CD1c-positive myeloid dendritic cell (primary cell): ENCODE measurements around the gene COL23A1.
"Not testable (repeated sequence)": the region's sequence is repeated elsewhere in the genome, so short reads cannot be mapped to it uniquely, and the experiment has no call there.

Experiments used
- DNase-seq: peaks from one replicate; pipeline ENCODE4 v3.0.0-alpha.2; 2016; ENCODE audit errors: extremely low spot score

The COL23A1 gene

DNA sequence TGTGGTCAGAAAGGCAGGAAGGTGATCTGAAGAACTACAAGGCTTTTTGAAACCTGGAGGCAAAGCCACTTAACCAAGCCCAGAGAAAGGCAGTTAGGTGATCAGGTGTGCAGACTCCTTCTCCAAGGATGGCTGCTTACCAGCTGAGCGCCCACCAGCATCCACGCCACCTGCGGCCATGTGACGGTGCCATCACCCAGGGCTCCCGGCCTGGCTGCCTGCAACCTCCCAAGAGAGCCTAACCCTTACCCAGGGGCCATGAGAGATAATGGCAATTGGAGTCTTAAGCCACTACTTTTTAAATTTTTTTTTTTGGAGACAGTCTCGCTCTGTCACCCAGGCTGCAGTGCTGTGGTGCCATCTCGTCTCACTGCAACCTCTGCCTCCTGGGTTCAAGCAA is 324.4 kb downstream of the COL23A1 start:
- DNase-seq, result no peak

DNA sequence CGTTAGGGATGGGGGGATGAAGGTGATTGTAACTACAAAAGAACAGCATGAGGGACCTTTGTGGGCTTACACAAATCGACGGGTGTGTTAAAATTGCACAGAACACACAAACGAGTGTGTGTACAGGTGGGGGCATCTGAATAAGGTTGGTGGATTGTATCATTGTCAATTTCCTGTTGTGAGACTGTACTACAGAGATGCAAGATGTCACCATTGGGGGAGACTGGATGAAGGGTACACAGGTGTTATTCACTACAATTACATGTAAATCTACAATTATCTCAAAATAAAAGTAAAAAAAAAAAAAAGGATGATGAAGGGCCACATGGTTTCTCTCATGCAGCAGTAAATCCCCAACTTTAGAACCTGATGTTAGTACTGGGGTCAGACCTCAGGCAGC is 326.1 kb downstream of the COL23A1 start:
- no peak for DNase-seq

DNA sequence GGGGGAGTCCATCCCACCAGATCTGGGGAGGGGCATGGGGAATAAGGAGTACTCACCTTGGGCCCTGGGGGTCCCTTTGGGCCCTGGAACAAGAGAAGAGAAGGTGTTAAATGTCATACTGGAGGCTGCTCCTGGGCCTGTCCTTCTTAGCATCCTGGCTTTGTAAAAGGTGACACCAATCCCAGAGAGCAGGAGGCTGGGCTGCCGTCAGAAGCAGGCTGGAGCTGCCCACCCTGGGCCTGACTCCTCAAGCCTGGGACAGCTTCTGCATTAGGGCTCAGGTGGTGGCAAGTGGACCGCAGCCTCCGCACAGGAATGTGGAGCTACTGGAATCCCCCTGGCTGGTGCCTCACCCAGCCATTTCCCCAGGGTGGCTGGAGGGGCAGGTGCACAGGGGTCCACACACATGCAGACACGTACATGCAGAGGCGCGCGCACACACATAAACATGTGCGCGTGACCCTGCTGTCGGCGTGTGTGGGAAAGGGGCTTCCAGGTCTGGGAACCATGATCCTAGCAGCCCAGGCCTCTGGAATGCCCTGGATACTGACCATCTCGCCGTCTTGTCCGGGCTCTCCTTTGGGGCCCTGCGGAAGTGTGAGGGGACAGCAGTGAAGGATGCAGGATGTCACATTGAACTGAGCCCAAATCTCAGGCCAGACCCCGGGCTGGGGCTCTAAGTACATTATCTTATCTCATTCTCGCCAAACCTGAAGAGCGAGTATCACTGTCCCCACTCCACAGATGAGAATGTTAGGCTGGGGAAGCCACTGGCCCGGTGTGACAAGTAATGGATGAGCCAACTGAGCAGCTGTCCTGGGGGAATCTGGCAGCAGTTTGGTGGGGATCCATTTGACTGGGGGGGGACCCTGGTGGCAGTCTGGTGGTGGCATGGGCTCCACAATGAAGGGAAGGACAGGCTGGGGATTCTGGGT is 328.3 kb downstream of the COL23A1 start:
- DNase-seq, result no peak

DNA sequence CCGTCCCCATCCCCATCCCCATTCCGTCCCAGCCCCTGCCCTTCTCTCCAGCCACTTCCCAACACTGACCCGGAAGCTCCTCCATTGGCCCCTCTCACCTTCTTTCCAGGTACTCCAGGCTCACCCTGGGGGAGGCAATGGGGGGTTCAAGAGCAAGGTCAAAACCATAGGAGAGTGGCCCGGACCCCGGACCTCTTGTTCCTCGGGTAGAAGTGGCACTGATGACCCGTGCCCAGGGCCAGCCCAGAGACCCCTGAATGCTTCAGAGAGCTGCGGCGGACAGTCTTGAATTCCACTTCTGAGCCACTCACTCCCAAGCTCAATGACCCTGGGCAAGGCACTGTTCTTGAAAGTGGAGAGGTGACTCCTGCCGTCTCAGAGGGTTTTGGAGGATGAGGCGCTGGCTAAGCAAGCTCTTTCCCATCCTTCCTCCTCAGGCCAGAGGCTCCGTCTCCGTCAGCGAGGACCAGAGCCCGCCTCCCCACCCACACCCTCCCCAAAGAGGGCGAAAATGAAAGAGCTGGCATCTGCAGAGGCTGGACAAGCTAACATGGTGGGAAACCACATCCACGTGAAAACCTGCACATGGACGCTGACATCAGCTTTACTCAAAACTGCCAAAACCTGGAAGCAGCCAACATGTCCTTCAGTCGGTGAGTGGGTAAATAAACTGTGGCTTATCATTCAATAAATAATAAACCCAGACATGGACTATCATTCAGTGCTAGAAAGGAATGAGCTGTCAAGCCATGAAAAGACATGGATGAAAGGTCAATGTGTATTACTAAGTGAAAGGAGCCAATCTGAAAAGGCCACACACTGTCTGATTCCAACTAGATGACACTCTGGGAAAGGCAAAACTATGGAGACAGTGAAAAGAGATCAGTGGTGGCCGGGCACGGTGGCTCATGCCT is 330.3 kb downstream of the COL23A1 start:
- DNase-seq, result no peak

DNA sequence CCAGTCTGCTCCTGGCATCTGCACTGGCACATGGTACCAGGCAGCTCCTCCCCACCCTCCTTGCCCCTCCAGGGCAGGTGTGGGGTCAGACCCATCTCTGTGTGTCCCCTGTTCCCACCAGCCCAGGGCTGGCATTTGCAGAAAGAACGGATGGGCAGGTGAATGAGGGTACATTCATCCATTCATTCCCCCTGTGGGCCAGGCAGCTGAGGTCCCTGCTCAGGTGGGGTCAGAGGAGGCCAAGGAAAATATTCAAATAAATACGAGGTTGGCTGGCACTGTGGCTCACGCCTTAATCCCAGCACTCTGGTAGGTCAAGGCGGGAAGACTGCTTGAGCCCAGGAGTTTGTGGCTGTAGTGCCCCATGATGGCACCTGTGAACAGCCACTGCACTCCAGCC is 332.5 kb downstream of the COL23A1 start:
- DNase-seq, result no peak

DNA sequence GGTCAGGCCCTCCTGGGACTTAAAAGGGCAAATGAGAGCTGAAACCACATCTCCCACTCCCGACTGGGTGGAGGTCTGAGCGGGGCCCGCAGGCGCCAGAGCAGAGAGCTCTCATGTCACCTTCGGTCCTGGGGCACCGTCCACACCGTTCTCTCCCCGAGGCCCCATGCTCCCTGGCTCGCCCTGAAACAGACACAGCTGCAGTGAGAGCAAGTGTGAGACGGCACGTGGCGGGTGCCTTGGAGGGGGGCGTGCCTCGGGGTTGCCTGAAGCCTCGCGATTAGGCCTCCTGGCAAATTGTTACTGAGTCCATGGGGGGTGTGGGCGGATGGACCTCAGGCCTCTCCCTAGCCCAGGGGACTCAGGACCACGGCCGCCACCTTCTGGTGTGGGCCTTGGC is 333.4 kb downstream of the COL23A1 start:
- DNase-seq, result no peak

DNA sequence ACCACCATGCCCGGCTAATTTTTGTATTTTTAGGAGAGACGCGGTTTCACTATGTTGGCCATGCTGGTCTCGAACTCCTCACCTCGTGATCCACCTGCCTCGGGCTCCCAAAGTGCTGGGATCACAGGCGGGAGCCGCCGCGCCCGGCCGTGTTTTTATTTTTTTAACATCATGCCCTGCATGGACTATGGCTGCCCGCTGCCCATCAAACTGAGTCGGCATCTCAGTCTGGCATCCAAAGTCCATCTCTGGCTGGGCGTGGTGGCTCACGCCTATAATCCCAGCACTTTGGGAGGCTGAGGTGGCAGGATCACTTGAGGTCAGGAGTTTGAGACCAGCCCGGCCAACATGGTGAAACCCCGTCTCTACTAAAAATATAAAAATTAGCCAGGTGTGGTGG is 336.6 kb downstream of the COL23A1 start:
- DNase-seq, result not testable (repeated sequence)

DNA sequence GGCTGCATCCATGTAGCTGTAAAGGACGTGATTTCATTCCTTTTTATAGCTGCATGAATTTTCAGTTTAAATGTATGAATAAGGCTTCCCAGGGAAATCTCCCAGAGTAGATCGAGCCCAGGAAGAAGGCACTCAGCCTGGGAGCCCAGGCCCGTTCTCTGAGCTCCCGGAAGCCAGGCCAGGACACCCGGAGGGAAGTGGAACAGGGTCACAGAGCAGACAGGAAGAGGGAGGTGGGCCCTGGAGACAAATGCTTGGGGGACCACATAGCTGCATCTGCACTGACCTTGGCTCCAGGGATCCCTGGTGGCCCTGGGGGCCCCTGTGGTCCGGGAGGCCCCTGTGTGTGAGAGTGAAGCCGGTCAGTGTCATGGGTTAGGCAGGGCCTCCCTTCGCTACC is 337.9 kb downstream of the COL23A1 start:
- no peak for DNase-seq

DNA sequence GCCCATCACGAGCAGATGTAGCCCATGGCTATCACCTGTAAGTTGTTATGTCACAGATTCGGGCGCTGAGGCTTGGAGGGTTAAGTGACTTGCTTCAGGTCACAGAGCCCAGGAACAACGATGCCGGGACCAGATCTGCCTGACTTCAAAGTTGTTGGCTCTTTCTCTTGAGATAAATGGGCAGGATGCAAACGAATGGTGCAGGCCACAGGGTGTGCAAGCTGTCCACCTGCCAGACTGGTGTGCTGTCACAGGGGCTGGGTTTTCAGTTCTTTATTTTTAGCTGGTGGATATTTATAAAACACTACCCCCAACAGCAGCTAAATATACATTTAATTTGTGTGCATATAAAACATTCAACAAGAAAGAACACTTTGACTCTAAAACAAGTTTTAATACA is 339.9 kb downstream of the COL23A1 start:
- DNase-seq, result no peak

DNA sequence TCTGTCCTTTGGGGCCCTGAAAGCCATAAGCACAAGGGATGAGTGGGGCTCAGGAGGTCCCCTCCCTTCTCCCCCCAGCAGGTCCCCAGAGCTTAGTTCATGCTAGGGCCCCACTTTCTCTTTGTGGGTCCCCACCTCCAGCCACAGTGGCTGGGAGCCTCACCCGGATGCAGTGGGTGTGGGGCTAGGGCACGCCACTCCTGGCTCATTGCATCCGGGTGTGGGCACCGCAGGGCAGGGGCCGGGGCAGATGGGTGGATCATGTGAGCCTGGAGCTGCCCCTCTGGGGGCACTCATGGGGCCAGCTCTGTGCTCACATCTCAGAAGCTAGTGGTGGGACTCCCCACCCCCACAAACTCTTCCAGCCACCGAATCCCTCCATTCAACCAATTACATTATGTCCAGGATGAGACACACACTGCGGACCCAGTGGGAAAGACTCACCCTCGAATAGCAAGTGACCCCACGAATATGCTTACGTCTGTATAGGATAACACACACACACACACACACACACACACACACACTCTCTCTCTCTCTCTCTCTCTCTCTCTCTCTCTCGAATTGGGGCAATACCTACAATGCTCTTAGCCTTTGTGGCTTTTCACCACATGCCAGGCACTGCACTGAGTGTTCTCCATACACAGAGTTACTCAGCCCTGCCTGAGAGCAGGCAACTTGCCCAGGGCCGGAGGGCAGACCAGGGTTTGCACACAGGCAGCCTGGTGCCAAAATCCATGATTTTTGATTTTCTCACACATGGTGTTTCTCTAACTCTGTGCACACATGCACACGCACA is 340.8 kb downstream of the COL23A1 start:
- DNase-seq, result no peak

DNA sequence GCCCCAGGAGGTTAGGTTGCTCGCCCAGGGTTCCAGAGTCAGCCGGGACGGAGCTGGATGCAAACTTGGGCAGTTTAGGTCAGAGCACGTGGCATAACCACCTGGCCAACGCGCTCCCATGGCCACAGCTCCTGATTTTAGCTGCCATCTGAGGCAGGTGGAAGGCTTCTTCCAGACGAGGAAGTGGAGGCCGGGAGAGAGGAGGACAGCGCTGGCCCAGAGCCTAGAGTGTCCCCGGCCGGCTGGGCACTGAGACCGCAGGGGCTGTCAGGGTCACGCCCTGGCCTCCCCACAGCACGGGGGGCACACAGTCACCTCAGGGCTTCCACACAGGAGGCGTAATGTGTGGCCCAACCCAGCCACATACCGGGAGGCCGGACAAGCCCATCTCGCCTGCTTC is 341.4 kb downstream of the COL23A1 start:
- no peak for DNase-seq

DNA sequence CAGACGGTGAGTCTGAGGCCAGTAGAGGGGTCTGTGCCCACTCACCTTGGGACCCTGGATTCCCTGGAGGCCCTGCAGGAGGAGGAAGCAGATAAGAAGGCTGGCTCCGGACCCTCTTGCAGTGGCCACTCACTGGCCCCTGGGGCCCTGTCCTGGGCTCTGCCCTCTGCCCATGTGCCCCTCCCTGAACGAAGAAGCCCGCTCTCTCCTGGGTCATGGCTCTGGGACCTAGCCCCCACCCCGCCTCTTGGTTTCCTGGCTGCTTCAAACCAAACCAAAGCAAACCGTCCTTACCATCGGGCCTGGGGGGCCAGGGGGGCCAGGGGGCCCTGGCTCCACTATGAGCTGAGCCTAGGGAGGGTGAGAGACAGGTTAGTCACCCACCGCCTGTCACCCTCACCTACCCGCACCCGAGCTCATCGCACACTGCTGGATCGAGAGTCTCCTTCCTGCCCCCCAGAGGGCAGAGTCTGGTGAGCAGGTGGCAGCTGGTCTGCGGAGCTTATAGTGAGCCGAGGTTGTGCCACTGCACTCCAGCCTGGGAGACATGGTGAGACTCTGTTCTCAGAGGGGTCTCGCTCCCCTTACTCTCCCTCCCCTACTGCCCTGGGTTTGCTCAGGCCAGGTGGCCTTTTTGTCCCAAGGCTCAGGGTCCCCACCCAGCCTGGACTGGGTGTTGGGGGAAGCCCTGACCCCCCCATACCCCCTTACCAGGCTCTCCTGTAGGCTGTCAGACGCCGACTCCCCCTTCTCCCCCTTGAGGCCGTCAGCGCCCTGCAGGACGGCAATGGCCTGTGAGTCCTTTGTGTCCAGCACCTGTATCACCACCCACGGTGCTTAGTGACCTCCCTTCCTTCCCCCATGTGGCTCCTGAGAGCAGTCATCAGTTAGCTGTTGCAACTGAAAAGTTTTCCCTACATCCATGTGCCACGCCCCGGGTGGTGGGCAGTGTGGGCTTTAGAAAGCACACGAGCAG is 342.4 kb downstream of the COL23A1 start:
- DNase-seq, result no peak

DNA sequence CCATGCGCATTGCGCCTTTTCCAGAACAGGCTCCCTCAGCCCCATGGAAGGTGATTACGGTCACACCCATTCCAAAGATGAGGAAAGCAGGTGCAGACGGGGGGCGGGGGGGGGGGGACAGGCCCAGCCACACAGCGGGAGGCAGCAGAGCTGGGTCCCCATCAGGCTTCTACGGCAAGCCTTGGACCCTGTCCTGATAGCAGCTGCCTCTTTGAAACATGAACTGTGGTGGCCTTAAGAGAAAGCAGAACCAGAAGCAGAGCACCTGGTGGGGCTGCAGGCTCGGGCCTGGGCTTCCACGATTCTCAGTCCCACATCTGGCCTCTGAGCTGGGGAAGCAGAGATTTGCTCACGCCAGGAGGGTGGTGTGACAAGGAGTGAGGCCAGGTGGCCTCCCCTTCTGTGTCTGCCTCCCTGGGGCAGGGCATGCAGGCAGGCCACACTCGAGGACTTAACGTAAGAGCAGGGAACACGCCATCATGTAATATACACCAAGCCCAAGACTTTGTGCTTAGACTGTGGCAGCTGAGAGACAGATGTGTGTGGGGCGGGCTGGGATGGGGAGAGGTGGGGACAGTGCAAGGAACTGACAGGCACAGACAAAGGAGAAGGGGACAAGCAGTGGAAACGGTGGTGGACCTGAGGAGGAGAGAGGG is 343.4 kb downstream of the COL23A1 start:
- no peak for DNase-seq

DNA sequence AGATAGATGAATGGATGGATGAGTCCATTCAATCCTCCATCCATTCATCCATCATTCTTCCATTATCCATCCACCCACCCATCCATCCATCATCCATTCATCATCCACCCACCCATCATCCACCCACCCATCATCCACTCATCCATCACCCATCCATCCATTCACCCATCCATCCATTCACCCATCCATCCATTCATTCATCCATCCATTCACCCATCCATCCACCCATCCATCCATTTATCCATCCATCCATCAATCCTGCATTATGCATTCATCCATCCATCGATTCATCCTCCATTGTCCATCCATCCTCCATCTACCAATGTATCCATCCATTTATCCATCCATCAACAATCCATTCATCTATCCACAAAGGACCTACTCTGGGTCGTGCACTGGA is 344.8 kb downstream of the COL23A1 start:
- DNase-seq, result no peak

DNA sequence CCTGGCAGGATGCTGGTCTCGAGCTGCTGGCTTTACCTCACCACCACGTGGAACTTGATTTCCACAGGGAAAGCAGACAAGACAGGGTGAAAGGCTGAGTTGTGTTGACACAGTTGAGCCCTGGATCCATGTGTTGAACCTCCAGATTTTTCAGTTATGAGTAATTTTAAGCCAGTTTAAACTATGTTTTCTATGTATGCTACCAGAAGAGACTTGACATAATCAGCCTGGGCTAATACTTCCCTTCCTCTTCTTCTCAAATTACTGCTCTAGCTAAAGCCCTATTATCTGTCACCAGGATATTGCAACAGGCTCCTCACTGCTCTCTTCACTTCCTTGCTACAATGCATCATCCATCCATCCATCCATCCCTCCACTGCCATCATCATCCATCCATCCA is 345.6 kb downstream of the COL23A1 start:
- no peak for DNase-seq

DNA sequence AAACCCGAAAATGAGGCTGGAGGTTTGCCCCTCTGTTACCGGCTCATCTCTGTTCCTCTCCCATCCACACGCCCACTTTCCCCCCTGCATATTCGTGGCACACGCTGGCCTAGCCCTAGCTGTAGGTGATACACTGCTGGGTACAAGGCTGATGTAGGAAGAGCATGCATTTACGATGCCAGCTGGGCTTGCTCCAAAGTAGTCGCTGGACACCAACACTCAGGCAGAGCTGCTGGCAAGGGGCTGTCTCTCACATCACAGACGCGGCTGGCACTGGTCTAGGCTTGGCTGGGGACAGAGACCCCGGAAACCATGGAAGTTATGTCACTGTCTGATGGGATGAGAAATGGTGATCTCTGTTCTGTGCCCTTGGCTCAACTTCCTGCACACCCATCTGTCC is 347.8 kb downstream of the COL23A1 start:
- no peak for DNase-seq

DNA sequence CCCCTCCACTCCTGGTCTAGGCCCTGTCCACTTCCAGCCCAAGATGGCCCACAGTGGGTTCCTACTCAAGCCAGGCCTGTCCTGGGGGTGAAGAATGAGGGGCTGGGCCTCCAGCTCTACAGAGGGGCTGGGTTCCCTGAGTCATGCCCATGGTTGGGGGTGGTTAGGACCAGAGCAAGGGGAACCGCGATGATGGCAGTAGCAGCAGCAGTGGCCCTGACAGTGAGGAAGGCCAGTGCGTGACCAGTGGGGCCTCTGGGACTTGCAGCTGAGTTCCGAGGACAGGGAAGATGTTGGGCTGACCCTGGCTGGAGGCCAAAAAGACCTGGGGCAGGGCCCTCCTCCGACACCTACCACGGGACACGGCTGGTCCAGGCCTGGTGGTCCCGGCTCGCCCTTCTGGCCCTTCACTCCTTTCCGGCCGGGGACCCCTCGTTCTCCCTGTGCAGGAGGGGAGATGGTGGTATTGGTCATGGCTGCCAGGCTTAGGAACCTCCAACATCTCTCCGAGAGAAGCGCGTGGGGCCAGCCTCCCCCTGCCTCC is 348.4 kb downstream of the COL23A1 start:
- DNase-seq, result no peak

DNA sequence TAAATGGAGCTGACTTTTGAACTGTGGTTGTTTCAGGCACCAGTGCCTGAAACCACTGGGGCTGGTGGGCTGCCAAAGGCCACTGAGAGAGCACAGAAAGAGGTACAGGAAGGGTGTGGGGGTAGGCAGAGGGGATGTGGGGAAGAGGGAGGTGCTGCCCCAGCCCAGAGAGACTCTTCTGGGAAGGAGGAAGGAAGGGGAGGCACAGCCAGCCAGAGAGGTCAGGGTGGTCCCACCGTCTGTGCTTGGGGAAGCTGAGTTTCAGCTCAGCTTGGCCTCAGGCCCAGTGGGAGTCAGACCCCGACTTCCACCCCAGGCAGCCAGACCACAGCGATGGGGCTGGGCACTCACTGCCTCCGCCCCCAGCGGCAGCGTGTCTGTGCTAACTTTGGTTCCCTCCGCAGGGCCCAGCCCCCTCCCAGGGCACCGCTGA is 348.9 kb downstream of the COL23A1 start:
- no peak for DNase-seq

DNA sequence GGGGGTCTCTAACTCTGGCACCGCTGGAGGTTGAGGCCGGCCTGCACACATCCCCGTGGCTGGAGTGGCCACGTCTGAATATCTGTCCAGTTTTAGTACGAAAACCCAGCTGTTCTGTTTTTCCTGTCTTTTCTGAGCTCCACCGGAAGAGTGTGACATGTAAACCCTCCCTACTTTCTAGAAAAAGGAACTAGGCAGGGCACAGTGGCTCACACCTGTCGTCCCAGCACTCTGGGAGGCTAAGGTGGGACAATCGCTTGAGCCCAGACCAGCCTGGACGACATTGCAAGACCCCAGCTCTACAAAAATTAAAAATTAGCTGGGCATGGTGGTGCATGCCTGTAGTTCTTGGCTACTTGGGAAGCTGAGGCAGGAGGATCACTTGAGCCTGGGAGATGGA is 349.4 kb downstream of the COL23A1 start:
- no peak for DNase-seq

DNA sequence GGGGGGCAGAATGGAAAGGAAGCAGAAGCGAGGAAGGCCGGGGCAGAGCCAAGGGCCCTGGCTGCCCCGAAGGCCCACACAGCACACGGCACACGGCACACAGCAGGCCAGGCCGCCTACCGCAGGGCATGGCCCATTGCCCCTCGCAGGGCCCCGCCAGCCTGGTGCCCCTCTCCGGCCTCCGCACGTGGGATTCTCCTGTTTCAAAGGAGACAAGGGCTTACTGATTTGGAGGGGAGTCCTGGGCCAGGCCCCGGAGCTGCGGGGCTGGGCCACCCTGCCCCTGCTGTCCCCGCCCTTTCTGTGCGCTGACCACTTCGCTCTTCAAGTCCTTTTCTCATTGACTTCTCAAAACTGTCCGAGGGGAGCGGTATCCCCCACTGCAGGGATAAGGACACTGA is 349.9 kb downstream of the COL23A1 start:
- no peak for DNase-seq
